GM12875 (cell line): ENCODE results near the gene ENTREP3.
"Not testable (repeated sequence)": the region's sequence is repeated elsewhere in the genome, so short reads cannot be mapped to it uniquely, and the experiment has no call there.

Experiments used
- H3K4me3 ChIP-seq: one replicate; pipeline ENCODE4 v1.5.1; 2011; ENCODE audit warnings: low read depth, low read length, control low read depth
- TF ChIP-seq, protein P1 (sequence below): IDR thresholded peaks from 2 replicates; pipeline ENCODE4 v1.5.1; 2011; ENCODE audit warnings: low read depth, mild to moderate bottlenecking, control low read depth, inconsistent platforms, low read length, moderate library complexity, borderline replicate concordance; ENCODE audit not compliant: insufficient read depth

Gene ENTREP3

DNA sequence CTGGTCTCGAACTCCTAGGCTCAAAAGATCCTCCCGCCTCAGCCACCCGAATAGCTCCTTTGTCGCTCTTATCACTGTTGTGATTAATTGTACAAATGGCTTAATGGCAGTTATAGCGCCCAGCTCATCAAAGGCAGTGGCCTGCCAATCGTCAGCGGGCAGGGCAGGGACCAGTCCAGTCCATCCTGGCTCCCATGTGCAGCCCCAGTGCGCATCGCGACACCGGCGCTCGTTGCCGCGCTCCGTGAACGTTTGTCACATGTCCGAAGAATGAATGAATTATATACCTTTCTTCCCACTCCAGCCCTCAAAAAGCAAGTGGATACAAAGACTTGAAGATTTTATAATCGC, 28.4 kb downstream of the ENTREP3 start:
- TF ChIP-seq, protein P1, sequence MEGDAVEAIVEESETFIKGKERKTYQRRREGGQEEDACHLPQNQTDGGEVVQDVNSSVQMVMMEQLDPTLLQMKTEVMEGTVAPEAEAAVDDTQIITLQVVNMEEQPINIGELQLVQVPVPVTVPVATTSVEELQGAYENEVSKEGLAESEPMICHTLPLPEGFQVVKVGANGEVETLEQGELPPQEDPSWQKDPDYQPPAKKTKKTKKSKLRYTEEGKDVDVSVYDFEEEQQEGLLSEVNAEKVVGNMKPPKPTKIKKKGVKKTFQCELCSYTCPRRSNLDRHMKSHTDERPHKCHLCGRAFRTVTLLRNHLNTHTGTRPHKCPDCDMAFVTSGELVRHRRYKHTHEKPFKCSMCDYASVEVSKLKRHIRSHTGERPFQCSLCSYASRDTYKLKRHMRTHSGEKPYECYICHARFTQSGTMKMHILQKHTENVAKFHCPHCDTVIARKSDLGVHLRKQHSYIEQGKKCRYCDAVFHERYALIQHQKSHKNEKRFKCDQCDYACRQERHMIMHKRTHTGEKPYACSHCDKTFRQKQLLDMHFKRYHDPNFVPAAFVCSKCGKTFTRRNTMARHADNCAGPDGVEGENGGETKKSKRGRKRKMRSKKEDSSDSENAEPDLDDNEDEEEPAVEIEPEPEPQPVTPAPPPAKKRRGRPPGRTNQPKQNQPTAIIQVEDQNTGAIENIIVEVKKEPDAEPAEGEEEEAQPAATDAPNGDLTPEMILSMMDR = no peak
- peak overlapping the region; percentile 56 for H3K4me3 ChIP-seq

DNA sequence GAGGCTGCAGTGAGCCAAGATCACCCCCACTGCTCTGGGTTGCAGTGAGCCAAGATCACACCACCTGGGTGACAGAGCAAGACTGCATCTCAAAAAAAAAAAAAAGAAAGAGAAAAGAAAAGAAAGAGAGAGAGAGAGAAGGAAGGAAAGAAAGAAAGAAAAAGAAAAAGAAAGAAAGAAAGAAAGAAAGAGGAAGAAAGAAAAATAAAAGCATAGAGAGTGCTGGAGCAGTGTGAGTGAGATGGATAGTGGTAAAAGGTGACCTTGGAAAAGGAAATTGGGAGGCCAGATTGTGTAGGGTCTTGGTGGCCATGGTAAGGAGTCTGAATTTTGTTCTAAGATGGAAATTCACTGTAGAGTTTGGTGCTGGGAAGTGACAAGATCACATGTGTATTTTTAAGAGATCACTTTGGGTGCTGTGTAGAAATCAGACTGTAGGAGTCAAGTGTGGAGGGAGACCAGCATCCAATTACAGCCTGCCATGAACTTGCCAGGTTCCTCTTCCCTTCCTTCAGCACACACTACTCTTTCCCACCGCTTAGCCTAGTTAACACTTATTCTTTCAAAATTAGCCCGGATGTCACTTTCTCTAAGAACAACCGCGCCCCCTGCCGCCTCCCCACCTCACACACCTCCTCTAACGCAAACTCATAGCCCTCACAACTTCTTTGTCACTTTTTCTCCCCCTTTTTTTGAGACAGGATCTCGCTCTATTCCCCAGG, 28.9 kb downstream of the ENTREP3 start:
- TF ChIP-seq, protein P1 = peak; percentile 68; the same call in 1 of the 2 replicates
- H3K4me3 ChIP-seq = peak overlapping the region; percentile 56

DNA sequence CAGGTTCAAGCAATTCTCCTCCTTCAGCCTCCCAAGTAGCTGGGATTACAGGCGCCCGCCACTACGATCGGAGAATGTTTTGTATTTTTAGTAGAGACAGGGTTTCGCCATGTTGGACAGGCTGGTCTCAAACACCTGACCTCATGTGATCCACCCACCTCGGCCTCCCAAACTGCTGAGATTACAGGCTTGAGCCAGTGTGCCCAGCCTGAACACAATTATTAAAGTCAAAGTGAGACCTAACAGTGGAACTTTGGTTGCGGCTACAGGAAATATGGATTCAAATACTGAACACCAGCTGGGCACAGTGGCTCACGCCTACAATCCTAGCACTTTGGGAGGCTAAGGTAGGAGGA, 29.9 kb downstream of the ENTREP3 start:
- peak overlapping the region; percentile 8 for H3K4me3 ChIP-seq

DNA sequence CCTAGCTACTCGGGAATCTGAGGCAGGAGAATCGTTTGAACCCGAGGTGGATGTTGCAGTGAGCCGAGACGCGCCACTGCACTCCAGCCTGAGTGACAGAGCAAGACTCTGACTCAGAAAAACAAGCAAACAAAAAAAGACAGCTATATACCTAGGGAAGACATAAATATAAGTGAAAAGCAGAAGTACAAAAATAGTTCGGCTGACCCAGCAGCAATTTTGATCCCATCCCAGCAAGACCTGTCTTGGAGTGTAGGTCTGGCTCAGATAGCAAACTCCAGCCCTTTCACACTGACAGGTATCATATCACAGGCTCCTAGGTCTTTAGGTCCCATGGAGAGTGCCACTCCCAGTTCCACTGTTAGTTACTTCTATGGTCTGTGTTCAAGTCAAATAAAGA, 32.2 kb downstream of the ENTREP3 start:
- H3K4me3 ChIP-seq = no peak overlapping the region
- TF ChIP-seq, protein P1 = no peak

DNA sequence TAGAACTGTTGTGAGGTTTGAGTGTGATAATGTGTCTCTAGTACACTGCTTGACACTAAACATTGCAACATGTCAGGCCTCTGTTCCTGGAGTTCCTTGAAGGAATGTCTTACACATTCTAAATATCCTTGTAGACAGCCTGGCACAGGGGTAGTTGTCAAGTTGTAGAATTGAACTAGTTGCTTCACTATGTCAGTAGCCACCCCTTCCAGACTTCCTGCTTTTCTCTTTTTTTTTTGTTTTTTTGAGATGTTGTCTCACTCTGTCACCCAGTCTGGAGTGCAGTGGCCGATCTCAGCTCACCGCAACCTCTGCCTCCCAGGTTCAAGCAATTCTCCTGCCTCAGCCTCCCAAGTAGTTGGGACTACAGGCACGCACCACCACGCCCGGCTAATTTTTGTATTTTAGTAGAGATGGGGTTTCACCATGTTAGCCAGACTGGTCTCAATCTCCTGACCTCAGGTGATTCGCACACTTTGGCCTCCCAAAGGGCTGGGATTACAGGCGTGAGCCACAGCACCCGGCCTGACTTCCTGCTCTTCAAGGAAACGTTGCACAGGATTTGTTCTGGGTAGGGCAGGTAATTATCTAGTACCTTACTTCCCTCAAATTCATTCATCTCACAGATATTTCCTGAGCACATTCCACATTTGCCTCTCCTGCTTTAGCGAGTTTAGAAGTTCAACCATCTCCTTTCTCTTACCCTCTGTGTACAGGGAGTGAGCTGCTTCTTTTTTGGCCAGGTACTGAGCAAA, 34.9 kb downstream of the ENTREP3 start:
- H3K4me3 ChIP-seq = not testable (repeated sequence)

DNA sequence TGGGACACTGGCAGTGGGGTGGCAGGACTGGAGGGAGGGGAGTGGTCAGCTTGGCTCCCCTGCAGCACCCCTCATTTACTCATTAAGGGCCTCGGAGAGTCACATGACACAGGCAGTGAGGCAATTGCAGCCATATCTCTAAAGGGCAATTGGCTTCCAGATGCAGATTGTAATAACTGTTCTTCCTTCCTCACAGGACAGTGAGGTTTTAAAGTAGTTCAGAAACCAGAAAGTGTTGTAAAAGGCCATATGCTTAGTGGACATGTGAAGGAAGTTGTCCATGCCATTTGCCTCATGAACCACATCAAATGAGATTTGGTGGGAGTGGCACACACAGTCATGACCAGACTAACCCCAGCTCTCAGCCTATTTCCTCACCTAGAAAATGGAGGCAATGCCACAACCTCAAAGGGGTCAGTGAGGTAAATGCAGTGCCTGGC, 35.7 kb downstream of the ENTREP3 start:
- TF ChIP-seq, protein P1 = no peak
- no peak overlapping the region for H3K4me3 ChIP-seq

DNA sequence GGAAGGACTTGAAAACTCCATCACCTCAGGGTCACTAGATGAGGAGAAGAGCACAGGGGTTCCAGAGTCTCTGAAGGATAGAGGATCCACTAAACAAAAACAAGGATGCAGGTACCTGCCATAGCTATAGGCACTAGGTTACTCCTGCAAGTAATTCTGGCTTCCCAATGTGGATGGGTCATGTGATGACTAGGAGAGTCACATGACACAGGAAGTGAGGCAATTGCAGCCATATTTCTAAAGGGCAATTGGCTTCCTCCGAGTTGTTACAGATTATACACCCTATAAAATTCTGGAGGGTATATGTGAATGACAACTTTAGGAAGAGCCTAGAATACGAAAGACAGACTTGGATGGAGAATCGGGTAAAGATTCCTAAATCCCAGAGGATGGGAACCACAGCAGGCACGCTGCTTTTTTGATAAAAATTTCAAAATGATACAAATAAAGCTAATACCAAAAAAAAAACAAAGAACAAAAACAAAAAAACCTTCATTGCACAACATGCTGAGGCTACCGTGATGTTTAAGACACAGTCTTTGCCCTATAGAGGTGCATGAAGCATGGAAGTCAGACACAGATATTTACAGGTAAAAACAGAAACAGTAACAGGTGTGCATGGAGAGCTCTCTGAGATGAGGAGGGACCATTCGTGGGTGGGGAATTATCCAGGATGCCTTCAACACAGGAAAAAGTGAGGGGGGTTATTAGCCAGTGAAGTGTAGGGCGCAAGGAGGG, 36.3 kb downstream of the ENTREP3 start:
- no peak overlapping the region for H3K4me3 ChIP-seq
- TF ChIP-seq, protein P1 = no peak

DNA sequence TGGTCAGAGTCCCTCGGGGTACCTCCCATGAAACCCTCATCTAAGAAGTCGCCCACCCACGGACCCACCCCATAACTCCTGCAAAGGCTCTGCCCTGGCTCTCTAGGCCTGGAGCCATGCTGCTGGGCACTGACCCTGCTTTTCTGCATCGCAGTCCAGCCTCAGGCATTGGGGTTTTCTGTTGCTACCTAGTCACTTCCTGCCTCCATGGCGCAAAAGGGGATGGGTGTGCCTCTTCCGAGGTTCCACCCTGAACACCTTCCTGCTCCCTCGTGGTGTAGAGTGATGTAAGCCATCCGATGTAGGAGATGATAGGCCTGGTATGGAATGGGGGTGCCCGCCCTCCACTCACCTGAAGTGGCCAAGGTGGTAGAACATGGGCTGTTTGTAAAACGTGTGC, 40.6 kb downstream of the ENTREP3 start:
- not testable (repeated sequence) for H3K4me3 ChIP-seq

DNA sequence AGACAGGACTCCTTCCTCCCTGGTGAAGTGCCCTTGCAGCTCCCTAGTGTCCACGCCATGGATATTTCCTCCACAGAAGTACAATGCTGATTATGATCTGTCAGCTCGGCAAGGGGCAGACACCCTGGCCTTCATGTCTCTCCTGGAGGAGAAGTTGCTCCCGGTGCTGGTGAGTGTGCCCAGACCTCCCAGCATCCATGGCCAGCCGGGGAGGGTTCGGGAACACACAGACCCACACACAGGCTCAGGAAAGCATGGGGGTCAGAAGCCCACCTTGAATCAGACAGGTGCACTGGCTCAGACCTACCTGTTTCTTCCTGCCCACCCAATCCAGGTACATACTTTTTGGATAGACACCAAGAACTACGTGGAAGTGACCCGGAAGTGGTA, 43.2 kb downstream of the ENTREP3 start:
- H3K4me3 ChIP-seq = not testable (repeated sequence)

DNA sequence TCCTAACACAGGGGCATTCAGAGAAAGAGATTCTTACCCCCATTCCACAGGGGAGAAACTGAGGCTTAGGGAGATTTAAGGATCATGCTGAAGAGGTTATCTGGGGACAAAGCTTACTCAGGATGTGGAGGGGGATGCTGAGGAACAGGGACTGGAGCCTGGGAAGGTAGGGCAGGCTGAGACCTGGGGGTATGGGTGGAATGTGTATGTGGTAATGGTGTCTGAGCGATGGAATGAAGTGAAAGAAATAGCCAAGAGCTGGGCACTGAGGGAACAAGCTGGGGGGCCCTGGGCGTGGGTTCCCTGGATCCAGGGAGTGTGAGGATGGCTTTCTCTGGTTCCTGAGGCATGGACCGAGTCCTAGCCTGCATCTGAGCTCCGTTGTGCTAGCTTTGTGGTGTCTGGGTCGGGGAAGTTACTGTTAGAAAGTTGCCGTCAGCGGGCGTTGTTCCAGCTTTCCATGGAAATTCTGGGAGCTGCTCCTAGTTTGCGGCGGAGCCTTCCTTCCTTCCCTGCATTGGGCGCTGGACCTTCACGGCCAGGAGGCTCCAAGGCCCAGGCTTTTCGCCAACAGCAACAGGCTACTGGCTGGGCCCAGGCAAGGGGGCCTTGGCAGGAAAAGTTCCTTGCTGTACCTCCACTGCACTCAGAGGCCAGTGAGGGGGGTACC, 43.8 kb downstream of the ENTREP3 start:
- H3K4me3 ChIP-seq = not testable (repeated sequence)
